SK-N-DZ (cell line): ENCODE data around the gene TSSK3.

ENCODE experiments used
- DNase-seq: peaks from one replicate; pipeline ENCODE4 v3.0.0-alpha.2; 2015; ENCODE audit warnings: low spot score

The TSSK3 gene

DNA sequence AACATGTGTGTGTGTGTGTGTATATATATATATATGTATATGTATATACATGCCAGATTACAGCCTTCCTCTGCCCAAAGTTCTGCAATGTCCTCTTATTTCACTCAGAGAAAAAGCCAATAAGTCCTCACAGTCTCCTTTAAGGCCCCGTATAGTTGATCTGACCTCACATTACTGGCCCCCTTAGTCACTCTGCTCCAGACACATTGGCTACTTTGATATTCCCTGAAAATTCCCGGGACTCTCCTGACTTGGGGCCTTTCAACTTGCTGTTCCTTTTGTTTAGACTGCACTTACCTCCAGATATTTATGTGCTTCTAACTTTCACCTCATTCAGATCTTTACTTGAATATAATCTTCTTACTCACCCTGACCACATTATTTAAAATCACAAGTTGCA is 36.1 kb downstream of the TSSK3 start:
- DNase-seq = no peak

- DNase-seq = no peak
These were observed 37.5 kb downstream of the TSSK3 start for GRCh38 chr1:32399843-32400242.

- peak; percentile 80 for DNase-seq
These were observed 38.7 kb downstream of the TSSK3 start for GRCh38 chr1:32400876-32401631.

DNA sequence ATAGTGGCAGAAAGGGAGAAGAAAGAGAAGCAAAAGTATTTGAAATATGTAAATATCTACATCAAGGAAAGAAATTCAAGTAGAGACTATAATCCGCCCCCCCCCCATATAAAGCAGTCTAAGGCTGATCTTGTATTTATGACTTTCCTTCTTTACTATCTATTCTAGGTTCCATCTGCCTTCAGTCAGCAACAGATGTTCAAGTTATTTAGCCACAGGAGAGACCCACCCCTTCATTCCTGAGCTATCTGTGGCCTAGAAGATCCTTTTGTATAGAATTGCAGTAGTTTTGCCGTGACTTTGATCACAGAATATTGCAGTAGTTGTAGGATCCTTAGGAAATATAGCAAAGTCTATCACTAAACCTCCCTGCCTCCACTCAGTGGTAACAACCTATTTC is 42.6 kb downstream of the TSSK3 start:
- DNase-seq = no peak

GRCh38 chr1:32405672-32406467 is 43.5 kb downstream of the TSSK3 start:
- no peak for DNase-seq

DNA sequence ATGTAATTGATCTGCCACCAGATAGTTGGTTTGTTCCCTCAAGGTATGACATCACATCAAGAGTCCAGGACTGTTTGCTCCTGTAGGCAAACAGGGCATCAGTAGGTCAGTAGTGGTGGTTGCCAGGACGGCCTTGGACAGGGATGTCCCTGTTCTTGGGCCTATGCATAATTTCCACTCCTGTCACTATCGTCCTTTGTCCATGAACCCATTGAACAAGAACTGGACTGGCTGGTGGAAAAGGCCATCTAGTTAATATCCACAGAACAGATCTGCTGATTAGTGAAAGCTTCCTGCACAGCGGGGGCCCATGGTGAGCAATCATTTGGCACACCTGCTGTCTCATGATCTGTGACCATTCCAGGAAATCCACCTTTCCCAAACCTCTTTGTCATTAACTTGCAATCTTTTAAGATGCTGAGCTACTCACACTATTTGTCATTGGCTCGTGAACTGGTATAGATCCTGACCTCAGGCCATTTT is 44.3 kb downstream of the TSSK3 start:
- no peak for DNase-seq

DNA sequence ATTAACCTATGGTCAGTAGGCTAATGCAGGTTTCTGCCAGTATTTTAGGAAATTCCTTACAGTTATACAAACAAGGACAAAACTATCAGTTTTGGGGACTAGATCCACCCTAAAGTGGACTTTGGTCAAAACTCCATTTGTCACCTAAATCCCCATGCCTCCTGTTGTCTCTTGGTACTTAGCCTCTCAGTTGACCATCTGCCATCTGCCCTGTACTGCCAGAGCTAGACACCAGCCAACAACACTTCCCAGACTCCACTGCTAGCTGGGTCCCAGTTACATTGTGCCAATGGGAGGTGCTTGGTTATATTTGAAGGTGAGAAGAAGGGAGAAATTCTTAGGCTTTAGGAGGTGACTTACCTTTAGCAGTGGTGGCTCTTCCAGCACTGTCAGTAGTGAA is 48.9 kb downstream of the TSSK3 start:
- no peak for DNase-seq

DNA sequence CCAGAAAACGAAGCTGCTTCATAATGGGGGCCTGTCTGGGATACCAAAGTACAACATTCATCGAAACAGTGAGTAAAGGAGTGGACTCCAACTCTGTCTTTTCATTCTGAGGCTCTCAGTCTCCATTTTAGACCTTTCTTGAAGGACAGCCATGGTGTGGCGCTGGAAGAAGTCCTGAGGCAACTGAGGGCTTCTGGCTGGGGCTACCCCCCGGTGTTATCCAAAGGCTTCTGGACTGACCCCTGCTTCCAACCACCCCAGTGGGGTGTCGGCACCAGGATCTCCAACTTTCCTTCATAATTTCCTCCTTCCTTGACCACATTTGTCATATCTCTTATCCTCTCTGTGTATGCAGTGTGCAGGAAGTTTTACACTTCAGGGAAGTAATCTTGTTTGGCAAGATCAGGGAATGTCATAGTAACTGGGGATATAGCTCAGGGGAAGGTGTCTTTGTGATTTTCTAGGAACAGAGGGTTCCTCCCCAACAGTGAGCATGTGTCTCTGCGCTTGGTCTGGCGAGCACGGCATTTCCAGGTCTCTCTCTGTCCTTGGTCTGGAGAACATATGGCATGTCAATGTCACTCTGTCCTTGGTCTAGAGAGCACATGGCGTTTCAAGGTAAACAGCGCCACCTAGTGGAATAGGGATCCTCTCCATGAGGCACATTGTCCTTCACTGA is 51.3 kb downstream of the TSSK3 start:
- DNase-seq = peak; percentile 72
